ENCODE measurements around the gene SART1. TPM values are rescaled to one million over a fixed set of nuclear protein-coding genes. Genes with fewer than 3 reads are reported as not detected.
"Not testable (repeated sequence)": the region's sequence is repeated elsewhere in the genome, so short reads cannot be mapped to it uniquely, and the experiment has no call there.

The SART1 gene
- total RNA-seq, 1 donor from 2014 or later: 24.5 TPM

DNA sequence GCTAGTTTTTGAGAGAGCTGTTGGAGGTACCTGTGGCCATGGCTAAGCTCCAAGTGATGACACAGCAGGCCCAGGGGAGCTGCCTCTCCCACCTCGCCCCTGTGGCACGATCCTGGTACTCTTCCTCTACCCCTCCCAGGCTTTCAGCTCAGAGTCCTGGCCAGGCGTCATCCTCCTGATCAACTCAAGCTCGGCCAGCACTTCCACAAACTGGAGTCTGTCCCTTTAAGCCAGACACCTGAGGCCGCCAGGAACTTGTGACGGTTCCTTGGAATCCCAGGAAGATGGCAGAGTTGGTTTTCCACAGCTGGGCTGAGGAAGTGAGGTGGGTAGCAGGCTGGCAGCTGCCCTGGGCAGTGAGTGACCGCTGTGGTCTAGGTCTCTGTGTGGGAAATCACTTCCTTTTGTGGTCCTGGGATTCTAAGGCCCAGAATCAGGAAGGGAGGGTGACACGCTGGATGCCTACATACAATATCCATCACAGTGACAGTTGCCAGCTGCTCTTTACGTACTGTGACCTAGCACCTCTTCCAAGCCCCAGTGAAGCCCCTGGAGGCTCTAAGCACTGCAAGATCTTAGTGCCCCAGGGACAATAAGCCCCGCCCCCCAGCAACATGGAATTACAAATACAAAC is 47.1 kb downstream of the SART1 start:
- intact Hi-C loops (cut with DNase I): no loop called here
- DNase-seq: no peak
- no peak for ATAC-seq (ENCODE audit: poor library complexity)

DNA sequence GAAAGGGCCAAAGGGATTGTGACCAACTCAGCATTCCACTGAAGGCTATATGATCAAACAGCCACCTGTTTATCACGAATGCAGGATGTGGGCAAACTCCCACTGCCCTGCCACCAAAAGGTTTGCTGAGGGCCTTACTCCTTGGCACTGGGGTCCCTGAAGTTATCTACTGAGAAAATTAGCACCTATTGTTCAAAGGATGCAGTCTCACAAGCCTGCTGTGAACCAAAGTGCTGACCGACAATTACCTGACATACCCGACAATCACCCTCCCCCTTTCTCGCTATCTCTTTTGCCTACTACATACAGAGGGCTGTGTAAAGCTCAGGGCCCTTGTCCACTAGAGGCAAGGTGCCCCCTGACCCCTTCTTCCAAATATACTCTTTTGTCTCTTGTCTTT is 48.5 kb downstream of the SART1 start:
- ATAC-seq (ENCODE audit: poor library complexity); intact Hi-C loops (cut with DNase I); DNase-seq: not testable (repeated sequence)

DNA sequence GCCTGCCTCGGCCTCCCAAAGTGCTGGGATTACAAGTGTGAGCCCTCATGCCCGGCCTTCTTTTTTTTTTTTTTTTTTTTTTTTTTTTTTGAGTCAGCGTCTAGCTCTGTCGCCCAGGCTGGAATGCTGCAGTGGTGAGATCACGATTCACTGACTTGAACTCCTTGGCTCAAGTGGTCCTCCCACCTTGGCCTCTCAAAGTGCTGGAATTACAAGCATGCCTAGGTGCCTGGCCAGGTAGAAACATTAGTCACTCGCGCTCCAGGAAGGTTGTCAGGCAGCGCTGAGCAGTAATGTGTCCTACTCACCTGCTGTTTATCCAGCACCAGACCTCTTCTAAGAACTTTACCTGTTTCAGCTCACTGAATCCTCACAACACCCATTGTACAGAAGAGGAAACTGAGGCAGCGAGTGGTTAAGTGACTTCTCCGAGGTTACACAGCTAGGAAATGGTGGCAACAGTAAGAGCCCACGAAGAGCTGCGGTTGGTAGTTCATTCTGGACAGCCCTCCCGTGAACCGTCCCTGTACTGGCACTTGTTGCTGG is 49.8 kb downstream of the SART1 start:
- DNase-seq (no peak), ATAC-seq (ENCODE audit: poor library complexity) (no peak)
- intact Hi-C loops (cut with DNase I): no loop called here

DNA sequence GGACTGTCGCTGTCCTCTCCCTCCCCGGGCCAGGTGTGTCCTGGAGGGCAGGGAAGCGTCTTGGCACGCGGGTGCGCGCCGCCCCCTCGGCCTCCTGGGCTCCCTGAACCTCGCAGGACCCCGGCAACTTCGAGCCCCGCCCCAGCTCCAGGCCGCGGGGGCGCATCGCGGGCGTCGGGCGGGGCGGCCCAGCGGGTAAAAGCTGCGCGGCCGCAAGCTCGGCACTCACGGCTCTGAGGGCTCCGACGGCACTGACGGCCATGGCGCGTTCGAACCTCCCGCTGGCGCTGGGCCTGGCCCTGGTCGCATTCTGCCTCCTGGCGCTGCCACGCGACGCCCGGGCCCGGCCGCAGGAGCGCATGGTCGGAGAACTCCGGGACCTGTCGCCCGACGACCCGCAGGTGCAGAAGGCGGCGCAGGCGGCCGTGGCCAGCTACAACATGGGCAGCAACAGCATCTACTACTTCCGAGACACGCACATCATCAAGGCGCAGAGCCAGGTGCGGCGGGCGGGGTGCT is 50.3 kb downstream of the SART1 start, which contains the start of gene CST6:
Gene CST6, plus strand, starts transcription at position 224 of the 519 bp plus-strand sequence. Its CDS starts 37 bp downstream, at position 261.
- no peak for ATAC-seq (ENCODE audit: poor library complexity)
- intact Hi-C loops (cut with DNase I): no loop called here
- DNase-seq: no peak

DNA sequence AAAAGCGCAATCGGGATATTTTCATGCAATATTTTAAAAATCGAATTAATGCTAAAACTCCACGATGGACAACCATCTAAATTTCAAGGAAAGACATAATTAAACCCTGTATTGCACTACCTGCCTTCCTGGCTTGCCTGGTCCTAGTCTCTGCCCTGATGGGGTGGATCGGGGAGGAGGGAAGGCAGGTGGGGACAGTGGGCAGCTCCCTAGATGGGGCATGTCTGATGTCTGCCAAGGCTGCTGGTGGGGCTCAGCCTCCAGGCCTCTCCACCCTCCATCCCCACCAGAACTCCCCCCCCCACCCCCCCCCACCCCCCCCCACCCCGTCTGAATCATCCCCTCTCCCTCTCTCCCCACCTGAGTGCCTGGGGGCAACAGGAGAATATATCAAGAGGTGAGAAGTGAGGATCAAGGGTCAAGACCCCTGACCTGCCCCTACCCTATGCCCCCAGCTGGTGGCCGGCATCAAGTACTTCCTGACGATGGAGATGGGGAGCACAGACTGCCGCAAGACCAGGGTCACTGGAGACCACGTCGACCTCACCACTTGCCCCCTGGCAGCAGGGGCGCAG is 50.9 kb downstream of the SART1 start:
- ATAC-seq (ENCODE audit: poor library complexity) (no peak), DNase-seq (no peak)
- intact Hi-C loops (cut with DNase I): no loop called here

- intact Hi-C loops (cut with DNase I): no loop called here
- no peak for ATAC-seq (ENCODE audit: poor library complexity)
- DNase-seq: no peak
Observed at GRCh38 chr11:66012946-66013761, 51.6 kb downstream of the SART1 start.

GRCh38 chr11:66013762-66014100 is 52.2 kb downstream of the SART1 start:
- DNase-seq (no peak), ATAC-seq (ENCODE audit: poor library complexity) (no peak)
- intact Hi-C loops (cut with DNase I): no loop called here

- no peak for ATAC-seq (ENCODE audit: poor library complexity)
- intact Hi-C loops (cut with DNase I): no loop called here
- no peak for DNase-seq
Observed at GRCh38 chr11:66014804-66015453, 53.4 kb downstream of the SART1 start.

GRCh38 chr11:66015454-66015881 is 53.9 kb downstream of the SART1 start:
- intact Hi-C loops (cut with DNase I): no loop called here
- ATAC-seq (ENCODE audit: poor library complexity): peak; percentile 78
- DNase-seq: peak; percentile 62

- intact Hi-C loops (cut with DNase I): no loop called here
- peak; percentile 7 for ATAC-seq (ENCODE audit: poor library complexity)
- no peak for DNase-seq
Observed at GRCh38 chr11:66015936-66016792, 54.6 kb downstream of the SART1 start.

- intact Hi-C loops (cut with DNase I): no loop called here
- ATAC-seq (ENCODE audit: poor library complexity): no peak
- DNase-seq: no peak
Observed at GRCh38 chr11:66016793-66017177, 55.3 kb downstream of the SART1 start.

GRCh38 chr11:66017321-66017720 is 55.8 kb downstream of the SART1 start:
- ATAC-seq (ENCODE audit: poor library complexity) (no peak), DNase-seq (no peak)
- intact Hi-C loops (cut with DNase I): no loop called here

GRCh38 chr11:66020212-66020611 is 58.7 kb downstream of the SART1 start:
- ATAC-seq (ENCODE audit: poor library complexity): no peak
- intact Hi-C loops (cut with DNase I): no loop called here
- no peak for DNase-seq

DNA sequence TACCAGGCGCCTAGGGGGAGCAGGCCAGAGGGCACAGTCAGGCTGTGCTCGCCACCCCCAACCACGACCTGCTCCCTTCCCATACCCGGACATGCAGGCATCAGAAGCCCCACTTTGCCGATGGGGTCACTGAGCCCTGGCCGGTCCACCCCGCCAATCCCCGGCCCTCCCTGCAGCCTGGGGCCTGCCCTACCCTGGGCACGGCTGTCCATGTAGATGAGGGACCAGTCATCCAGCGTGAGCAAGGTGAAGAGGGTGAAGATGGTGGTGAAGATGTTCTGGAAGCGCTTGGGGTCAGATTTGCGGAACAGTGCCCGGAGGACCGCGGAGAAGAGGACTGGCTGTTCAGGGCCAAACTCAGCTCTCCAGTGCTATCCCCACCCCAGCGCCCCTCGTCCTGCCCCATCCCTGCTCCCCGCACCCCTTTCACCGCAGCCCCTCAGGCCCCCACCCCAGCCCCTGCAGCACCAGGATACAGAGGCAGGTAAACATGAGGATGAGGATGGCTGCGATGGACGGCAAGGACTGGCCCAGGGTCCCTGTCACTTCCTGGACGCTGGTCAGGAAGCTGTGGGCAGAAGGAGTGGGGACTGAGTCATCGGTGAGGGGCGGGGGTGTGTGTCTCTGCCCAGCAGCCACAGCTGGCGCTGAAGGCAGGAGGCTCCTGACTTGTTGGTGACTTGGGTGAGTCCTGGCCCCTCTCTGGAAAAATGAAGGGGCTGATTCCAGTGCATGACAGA is 59.3 kb downstream of the SART1 start:
- intact Hi-C loops (cut with DNase I): no loop called here
- peak; percentile 61 for DNase-seq
- peak; percentile 23 for ATAC-seq (ENCODE audit: poor library complexity)

- ATAC-seq (ENCODE audit: poor library complexity) (peak; percentile 88), DNase-seq (peak; percentile 88)
- intact Hi-C loops (cut with DNase I): no loop called here
Observed at GRCh38 chr11:66022401-66023185, 61.1 kb downstream of the SART1 start.

- ATAC-seq (ENCODE audit: poor library complexity); DNase-seq; intact Hi-C loops (cut with DNase I): not testable (repeated sequence)
Observed at GRCh38 chr11:66023186-66023440, 61.6 kb downstream of the SART1 start.

DNA sequence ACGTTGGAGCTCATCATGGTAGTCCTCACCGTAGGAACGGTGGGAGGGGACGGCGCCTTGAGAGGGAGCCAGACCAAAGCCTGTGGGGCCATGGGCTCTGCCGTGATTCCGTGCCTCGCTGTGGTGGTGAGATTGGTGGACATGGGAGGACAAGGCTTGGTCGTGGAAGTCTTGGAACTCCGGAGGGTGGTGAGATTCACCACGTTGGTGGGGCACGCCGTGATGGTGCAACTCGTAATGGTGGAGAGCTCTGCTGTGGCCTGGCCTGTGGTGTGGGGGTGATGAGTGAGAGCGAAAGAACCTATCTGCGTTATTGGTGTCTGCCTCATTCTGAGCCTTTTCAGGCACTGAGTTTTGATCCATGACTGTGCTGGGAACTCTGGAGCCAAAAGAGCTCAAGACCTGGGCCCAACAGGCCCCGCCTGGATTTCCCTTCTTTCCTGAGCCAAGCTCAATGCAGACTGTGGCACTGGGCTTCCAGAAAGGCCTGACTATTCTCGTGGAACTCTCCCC is 64.5 kb downstream of the SART1 start, which contains the start of gene CATSPER1:
Gene CATSPER1, minus strand, starts transcription at position 463 of the 513 bp plus-strand sequence. Its CDS starts 100 bp downstream, at position 363.
- no peak for ATAC-seq (ENCODE audit: poor library complexity)
- intact Hi-C loops (cut with DNase I): no loop called here

More for the DNA sequence above, 64.5 kb downstream of the SART1 start, which contains the start of gene CATSPER1:
- no peak for DNase-seq
